ENCODE results near the gene MEX3D. TPM values are rescaled to one million over a fixed set of nuclear protein-coding genes. Genes with fewer than 3 reads are reported as not detected.

Gene MEX3D
- total RNA-seq, 1 experiment from 2014 or later: 69.2 TPM

DNA sequence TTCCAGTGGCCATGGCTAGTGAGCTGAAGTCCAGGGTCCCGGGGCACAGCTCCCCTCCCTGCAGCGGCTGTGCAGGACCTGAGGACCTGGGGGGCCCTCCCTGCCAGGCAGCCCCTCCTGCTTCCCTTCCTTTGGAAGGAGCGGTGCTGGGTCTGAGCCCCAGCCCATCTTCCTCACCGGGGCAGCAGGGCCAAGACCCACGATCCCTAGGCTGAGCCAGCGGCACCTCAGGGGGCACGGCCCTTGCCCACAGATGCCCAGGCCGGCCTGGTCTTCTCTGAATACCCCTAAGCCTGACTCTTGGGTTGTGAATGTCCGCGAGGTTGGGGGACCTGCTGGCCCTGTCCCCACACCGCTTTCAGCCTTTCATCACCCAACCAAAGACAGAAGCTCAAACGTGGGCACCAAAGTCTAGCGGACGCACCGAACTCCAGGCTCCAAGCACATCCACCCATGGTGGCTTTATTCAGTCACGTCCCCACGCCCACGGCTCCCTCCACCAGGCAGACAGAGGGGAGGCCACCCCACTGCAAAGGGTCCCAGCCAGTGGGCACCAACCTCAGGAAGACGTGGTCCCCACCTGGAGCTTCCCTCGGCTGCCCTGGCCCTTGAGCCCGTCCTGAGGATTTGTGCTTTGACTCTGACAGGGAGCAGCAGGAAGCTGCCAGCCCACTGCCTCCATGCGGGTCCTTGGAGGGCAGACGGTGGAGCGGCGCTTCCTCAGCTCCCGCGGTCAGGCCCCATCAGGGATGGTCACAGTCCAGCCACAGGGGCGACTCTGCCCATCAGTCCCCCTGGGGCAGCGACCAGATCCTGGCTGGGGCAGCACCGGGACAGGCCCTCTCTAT is 8.3 kb upstream of the MEX3D start:
- Histone ChIP-seq H3K9me3 (ENCODE audit: control insufficient read depth in 1 of 2, insufficient read depth in 1 of 2, low read depth in 1 of 2, low read length in 2 of 2) (no peaks in the 10 kb centered on the region), H3K4me3 (replicated peaks in 1 of 2; ENCODE audit: low read depth in 1 of 2, low read length in 2 of 2) (no peak overlapping the region), H3K27ac (ENCODE audit: low read depth, low read length) (no peak overlapping the region), H3K4me1 (ENCODE audit: control insufficient read depth in 1 of 2, insufficient read depth in 2 of 2, low read length in 2 of 2) (no peaks in the 10 kb centered on the region), H2AFZ (ENCODE audit: low read depth, low read length, poor library complexity, severe bottlenecking) (no peak overlapping the region), H3K36me3 (ENCODE audit: control insufficient read depth in 1 of 2, insufficient read depth in 2 of 2, low read length in 2 of 2) (peaks cover 4 to 8% of the 10 kb centered on the region in 2 experiments; a peak in 1 of 4 replicates), H3K79me2 (ENCODE audit: insufficient read depth, low read length) (no peaks in the 10 kb centered on the region), H3K9ac (ENCODE audit: low read length) (no peak overlapping the region), H3K27me3 (ENCODE audit: insufficient read depth, low read length) (no peaks in the 10 kb centered on the region), H3K9me2 (ENCODE audit: insufficient read depth) (no peaks in the 10 kb centered on the region), H4K20me1 (ENCODE audit: insufficient read depth) (no peaks in the 10 kb centered on the region), H3K4me2 (ENCODE audit: low read length) (no peak overlapping the region)
- TF ChIP-seq YY1 (IDR thresholded peaks at IDR 0.05; ENCODE audit: extremely low read depth, insufficient replicate concordance, low read depth, low read length) (no peak), RAD21 (IDR thresholded peaks at IDR 0.05; ENCODE audit: low read depth) (no peak), ELF1 (IDR thresholded peaks at IDR 0.05; ENCODE audit: borderline replicate concordance, low read depth) (no peak), SIN3A (IDR thresholded peaks at IDR 0.05; ENCODE audit: low read depth) (no peak), TCF7L2 (IDR thresholded peaks at IDR 0.05; ENCODE audit: borderline replicate concordance, extremely low read depth, insufficient read depth, insufficient read length) (no peak), CBX3 (IDR thresholded peaks at IDR 0.05; ENCODE audit: low read depth) (no peak), POLR2AphosphoS5 (IDR thresholded peaks at IDR 0.05; ENCODE audit: low read depth, low read length) (no peak)
- TF ChIP-seq, protein P1, sequence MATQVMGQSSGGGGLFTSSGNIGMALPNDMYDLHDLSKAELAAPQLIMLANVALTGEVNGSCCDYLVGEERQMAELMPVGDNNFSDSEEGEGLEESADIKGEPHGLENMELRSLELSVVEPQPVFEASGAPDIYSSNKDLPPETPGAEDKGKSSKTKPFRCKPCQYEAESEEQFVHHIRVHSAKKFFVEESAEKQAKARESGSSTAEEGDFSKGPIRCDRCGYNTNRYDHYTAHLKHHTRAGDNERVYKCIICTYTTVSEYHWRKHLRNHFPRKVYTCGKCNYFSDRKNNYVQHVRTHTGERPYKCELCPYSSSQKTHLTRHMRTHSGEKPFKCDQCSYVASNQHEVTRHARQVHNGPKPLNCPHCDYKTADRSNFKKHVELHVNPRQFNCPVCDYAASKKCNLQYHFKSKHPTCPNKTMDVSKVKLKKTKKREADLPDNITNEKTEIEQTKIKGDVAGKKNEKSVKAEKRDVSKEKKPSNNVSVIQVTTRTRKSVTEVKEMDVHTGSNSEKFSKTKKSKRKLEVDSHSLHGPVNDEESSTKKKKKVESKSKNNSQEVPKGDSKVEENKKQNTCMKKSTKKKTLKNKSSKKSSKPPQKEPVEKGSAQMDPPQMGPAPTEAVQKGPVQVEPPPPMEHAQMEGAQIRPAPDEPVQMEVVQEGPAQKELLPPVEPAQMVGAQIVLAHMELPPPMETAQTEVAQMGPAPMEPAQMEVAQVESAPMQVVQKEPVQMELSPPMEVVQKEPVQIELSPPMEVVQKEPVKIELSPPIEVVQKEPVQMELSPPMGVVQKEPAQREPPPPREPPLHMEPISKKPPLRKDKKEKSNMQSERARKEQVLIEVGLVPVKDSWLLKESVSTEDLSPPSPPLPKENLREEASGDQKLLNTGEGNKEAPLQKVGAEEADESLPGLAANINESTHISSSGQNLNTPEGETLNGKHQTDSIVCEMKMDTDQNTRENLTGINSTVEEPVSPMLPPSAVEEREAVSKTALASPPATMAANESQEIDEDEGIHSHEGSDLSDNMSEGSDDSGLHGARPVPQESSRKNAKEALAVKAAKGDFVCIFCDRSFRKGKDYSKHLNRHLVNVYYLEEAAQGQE (IDR thresholded peaks at IDR 0.05; ENCODE audit: low read depth): no peak
- TF ChIP-seq, protein P2, sequence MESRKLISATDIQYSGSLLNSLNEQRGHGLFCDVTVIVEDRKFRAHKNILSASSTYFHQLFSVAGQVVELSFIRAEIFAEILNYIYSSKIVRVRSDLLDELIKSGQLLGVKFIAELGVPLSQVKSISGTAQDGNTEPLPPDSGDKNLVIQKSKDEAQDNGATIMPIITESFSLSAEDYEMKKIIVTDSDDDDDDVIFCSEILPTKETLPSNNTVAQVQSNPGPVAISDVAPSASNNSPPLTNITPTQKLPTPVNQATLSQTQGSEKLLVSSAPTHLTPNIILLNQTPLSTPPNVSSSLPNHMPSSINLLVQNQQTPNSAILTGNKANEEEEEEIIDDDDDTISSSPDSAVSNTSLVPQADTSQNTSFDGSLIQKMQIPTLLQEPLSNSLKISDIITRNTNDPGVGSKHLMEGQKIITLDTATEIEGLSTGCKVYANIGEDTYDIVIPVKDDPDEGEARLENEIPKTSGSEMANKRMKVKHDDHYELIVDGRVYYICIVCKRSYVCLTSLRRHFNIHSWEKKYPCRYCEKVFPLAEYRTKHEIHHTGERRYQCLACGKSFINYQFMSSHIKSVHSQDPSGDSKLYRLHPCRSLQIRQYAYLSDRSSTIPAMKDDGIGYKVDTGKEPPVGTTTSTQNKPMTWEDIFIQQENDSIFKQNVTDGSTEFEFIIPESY (IDR thresholded peaks at IDR 0.05; ENCODE audit: extremely low read depth, insufficient replicate concordance, low read length): no peak
- TF ChIP-seq, protein P3, sequence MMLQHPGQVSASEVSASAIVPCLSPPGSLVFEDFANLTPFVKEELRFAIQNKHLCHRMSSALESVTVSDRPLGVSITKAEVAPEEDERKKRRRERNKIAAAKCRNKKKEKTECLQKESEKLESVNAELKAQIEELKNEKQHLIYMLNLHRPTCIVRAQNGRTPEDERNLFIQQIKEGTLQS (IDR thresholded peaks at IDR 0.05): no peak
- TF ChIP-seq, protein P4, sequence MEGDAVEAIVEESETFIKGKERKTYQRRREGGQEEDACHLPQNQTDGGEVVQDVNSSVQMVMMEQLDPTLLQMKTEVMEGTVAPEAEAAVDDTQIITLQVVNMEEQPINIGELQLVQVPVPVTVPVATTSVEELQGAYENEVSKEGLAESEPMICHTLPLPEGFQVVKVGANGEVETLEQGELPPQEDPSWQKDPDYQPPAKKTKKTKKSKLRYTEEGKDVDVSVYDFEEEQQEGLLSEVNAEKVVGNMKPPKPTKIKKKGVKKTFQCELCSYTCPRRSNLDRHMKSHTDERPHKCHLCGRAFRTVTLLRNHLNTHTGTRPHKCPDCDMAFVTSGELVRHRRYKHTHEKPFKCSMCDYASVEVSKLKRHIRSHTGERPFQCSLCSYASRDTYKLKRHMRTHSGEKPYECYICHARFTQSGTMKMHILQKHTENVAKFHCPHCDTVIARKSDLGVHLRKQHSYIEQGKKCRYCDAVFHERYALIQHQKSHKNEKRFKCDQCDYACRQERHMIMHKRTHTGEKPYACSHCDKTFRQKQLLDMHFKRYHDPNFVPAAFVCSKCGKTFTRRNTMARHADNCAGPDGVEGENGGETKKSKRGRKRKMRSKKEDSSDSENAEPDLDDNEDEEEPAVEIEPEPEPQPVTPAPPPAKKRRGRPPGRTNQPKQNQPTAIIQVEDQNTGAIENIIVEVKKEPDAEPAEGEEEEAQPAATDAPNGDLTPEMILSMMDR (IDR thresholded peaks at IDR 0.05 in 2 of 3, conservative IDR thresholded peaks at IDR 0.05 in 1 of 3; ENCODE audit: borderline replicate concordance in 1 of 3, insufficient read depth in 1 of 3, low read depth in 2 of 3, low read length in 2 of 3): no peak
- RAD21 ChIA-PET (ENCODE audit: low non-redundant PET in 1 of 2, low total read pairs in 2 of 2, uncharacterized antibody in 2 of 2, unreplicated experiment in 2 of 2): interaction anchor here in 1 of 2 experiments (0.7 kb wide), 1 partner anchor 12 kb away, joined by 3 read pairs; no protein-coding TSS in a partner anchor
- CTCF ChIA-PET: no interaction called here
- POLR2A ChIA-PET: interaction anchor here (1.2 kb wide), 1 partner anchor 18 kb away, joined by 3 read pairs; no protein-coding TSS in a partner anchor
- intact Hi-C loops (cut with micrococcal nuclease): no loop called here
- no peak for DNase-seq (ENCODE audit: low read depth, low spot score)
- BruUV-seq (replicated peaks): TSS peak; percentile 35
- peak; percentile 13; the same call in 1 of the 2 replicates for ATAC-seq

All from HCT116 (cell line).